Mesendoderm (in vitro differentiated cells): ENCODE results near the gene MOCOS.

Experiments used
- DNase-seq: peaks from one replicate; pipeline ENCODE4 v3.0.0; 2013
- H2AK5ac ChIP-seq: 2 replicates; pipeline ENCODE4 v1.6.1; 2013; ENCODE audit warnings: low read length, inconsistent platforms
- H2BK120ac ChIP-seq: 2 replicates; pipeline ENCODE4 v1.6.1; 2013; ENCODE audit warnings: low read depth, mild to moderate bottlenecking, low read length, moderate library complexity, mixed read lengths
- H2BK15ac ChIP-seq: replicated peaks from 2 replicates; pipeline ENCODE4 v1.6.1; 2013; ENCODE audit warnings: low read depth, mild to moderate bottlenecking, moderate library complexity
- H2BK5ac ChIP-seq: 2 replicates; pipeline ENCODE4 v1.6.1; 2013; ENCODE audit warnings: low read length, inconsistent platforms
- H3K18ac ChIP-seq: 2 replicates; pipeline ENCODE4 v1.6.1; 2013; ENCODE audit warnings: mild to moderate bottlenecking, low read length, mixed read lengths
- H3K23ac ChIP-seq: one replicate; pipeline ENCODE4 v1.6.1; 2013; ENCODE audit warnings: low read length
- H3K27ac ChIP-seq: 2 replicates; pipeline ENCODE4 v1.5.1; 2013; ENCODE audit warnings: low read depth, mild to moderate bottlenecking, inconsistent platforms, low read length, moderate library complexity
- H3K27me3 ChIP-seq: 2 replicates; pipeline ENCODE4 v1.6.1; 2013; ENCODE audit warnings: low read length, control low read depth, mild to moderate bottlenecking, inconsistent platforms; ENCODE audit not compliant: insufficient read depth, poor library complexity
- H3K36me3 ChIP-seq: 2 replicates; pipeline ENCODE4 v1.6.1; 2013; ENCODE audit warnings: low read length, inconsistent platforms; ENCODE audit not compliant: control insufficient read depth, insufficient read depth
- H3K4ac ChIP-seq: one replicate; pipeline ENCODE4 v1.6.1; 2013; ENCODE audit warnings: low read depth, mild to moderate bottlenecking, low read length, moderate library complexity
- H3K4me1 ChIP-seq: 2 replicates; pipeline ENCODE4 v1.6.1; 2013; ENCODE audit warnings: low read depth, low read length, inconsistent platforms; ENCODE audit not compliant: control insufficient read depth
- H3K4me2 ChIP-seq: 2 replicates; pipeline ENCODE4 v1.6.1; 2013; ENCODE audit warnings: low read length
- H3K4me3 ChIP-seq: 2 replicates; pipeline ENCODE4 v1.5.1; 2013; ENCODE audit warnings: mild to moderate bottlenecking, low read length
- H3K56ac ChIP-seq: one replicate; pipeline ENCODE4 v1.6.1; 2013; ENCODE audit warnings: low read length
- H3K79me1 ChIP-seq: 2 replicates; pipeline ENCODE4 v1.6.1; 2013; ENCODE audit warnings: low read length, inconsistent platforms
- H3K79me2 ChIP-seq: 2 replicates; pipeline ENCODE4 v1.6.1; 2013; ENCODE audit warnings: mild to moderate bottlenecking, low read length; ENCODE audit not compliant: control insufficient read depth, insufficient read depth
- H3K9ac ChIP-seq: 2 replicates; pipeline ENCODE4 v1.6.1; 2013; ENCODE audit warnings: low read length, inconsistent platforms
- H4K5ac ChIP-seq: one replicate; pipeline ENCODE4 v1.6.1; 2013; ENCODE audit warnings: low read length
- H4K8ac ChIP-seq: one replicate; pipeline ENCODE4 v1.6.1; 2013; ENCODE audit warnings: low read depth, mild to moderate bottlenecking, control low read depth, low read length, moderate library complexity
- WGBS: extraction: QIAGEN DNeasy Blood & Tissue Kit; methylation state at CpG from one replicate; pipeline ENCODE4 v1.1.7; 2013; ENCODE audit warnings: low lambda C conversion rate, missing lambda C conversion rate; ENCODE audit not compliant: insufficient coverage; ENCODE audit errors: extremely low coverage; 5-methylcytosine and 5-hydroxymethylcytosine counted together

Gene MOCOS

DNA sequence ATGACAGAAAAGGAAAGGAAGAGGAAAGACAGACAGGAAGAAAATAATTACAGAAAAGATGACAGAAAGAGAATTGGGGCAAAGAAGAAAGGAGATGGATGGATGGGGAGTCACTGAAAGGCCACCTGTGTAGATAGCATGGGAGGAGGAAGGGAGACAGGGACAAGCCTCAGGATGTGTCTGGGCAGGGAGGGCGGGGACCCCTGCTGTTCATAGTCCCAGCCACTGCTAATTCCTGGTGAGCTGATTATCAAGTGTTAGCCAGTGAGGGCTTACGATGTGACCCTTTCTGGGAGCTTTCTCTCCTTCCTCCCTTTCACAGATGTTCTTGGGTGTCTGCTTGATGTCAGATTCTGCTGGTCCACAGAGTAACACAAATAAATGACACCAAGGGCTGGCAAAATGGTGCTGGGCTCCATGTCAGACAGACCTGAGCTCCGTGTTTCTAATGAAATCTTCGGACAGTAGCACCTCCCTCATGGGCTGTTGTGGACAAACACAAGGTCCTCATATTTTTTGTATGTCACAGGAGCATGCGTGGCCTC lies 123.8 kb downstream of the MOCOS start:
- Histone ChIP-seq H2BK5ac (no peak overlapping the region), H4K5ac (no peak overlapping the region), H3K4ac (no peak overlapping the region), H3K36me3 (no peaks in the 10 kb centered on the region), H3K4me1 (no peaks in the 10 kb centered on the region), H3K4me3 (no peak overlapping the region), H4K8ac (no peak overlapping the region), H3K23ac (no peak overlapping the region), H3K9ac (no peak overlapping the region), H3K79me1 (no peaks in the 10 kb centered on the region), H3K27me3 (no peaks in the 10 kb centered on the region), H3K56ac (no peak overlapping the region), H3K27ac (no peak overlapping the region), H2BK15ac (no peak overlapping the region), H2BK120ac (no peak overlapping the region), H3K4me2 (no peak overlapping the region), H3K18ac (no peak overlapping the region), H3K79me2 (no peaks in the 10 kb centered on the region), H2AK5ac (no peak overlapping the region)
- no CpG with 5 or more reads among the region's 5 CpGs for WGBS
- DNase-seq: no peak

DNA sequence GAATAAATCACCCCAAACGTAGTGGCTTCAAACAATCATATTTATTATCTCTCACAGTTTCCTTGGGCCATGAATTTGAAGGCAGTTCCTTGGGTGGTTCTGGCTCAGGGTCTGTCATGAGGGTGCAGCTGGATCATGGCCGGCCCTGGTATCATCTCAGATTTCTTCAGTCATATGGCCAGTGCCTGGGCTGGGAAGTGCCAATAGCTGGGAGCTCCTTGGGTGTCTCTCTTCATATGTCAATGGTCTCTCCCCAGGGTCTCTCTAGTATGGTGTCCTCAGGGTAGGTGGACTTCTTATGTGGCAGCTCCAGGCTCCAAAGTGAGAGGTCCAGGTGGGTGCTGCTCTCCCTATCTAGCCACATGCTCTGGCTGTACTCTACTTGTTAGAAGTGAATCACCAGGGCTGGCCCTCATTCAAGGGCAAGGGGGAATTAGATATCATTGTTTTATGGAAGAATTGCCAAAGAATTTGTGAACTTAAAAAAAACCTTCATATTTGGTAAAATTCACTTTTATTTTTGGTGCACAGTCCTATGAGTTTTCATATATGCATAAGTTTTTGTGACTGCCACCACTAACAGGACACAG lies 125.6 kb downstream of the MOCOS start:
- no peak overlapping the region for H4K5ac ChIP-seq
- H4K8ac ChIP-seq: no peak overlapping the region

DNA sequence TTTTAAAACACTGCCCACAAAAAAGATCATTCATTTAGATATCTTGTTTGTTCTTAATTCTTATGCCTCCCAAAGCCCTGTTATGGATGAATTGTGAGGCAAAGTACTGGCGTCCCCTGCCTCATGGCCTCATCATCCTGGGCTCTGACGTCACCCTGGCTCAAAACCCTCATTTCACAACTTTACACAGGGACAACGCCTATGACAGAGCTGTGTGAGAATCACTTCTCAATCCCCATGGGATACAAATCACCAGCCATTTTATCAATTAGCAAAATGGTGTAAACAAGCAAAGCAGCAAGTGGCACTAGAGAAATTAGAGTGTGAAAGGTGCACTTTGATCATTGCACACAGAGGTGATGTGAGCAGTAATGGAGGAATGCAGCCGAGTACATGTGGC lies 126.8 kb downstream of the MOCOS start:
- Histone ChIP-seq H3K27ac (no peak overlapping the region), H3K4me3 (no peak overlapping the region), H3K4ac (no peak overlapping the region), H3K36me3 (no peaks in the 10 kb centered on the region), H3K23ac (no peak overlapping the region), H3K4me2 (no peak overlapping the region), H4K8ac (no peak overlapping the region), H2BK15ac (no peak overlapping the region), H4K5ac (no peak overlapping the region), H3K27me3 (no peaks in the 10 kb centered on the region), H3K18ac (no peak overlapping the region), H3K79me1 (no peaks in the 10 kb centered on the region), H2BK120ac (no peak overlapping the region), H3K79me2 (no peaks in the 10 kb centered on the region), H2AK5ac (no peak overlapping the region), H3K56ac (no peak overlapping the region), H3K9ac (no peak overlapping the region), H2BK5ac (no peak overlapping the region), H3K4me1 (no peaks in the 10 kb centered on the region)
- no CpG with 5 or more reads among the region's 4 CpGs for WGBS
- no peak for DNase-seq

More for the DNA sequence above, 125.6 kb downstream of the MOCOS start:
- no peak overlapping the region for H2BK15ac ChIP-seq
- no peak overlapping the region for H3K4me3 ChIP-seq
- no peak overlapping the region for H3K9ac ChIP-seq
- H3K18ac ChIP-seq: no peak overlapping the region
- no peak overlapping the region for H2BK5ac ChIP-seq
- no peak for DNase-seq
- no CpG with 5 or more reads among the region's 2 CpGs for WGBS
- H3K56ac ChIP-seq: no peak overlapping the region
- H3K79me1 ChIP-seq: no peaks in the 10 kb centered on the region
- no peaks in the 10 kb centered on the region for H3K36me3 ChIP-seq
- H3K27me3 ChIP-seq: no peaks in the 10 kb centered on the region
- no peak overlapping the region for H3K23ac ChIP-seq
- H2BK120ac ChIP-seq: no peak overlapping the region
- no peaks in the 10 kb centered on the region for H3K79me2 ChIP-seq
- H2AK5ac ChIP-seq: no peak overlapping the region
- H3K4ac ChIP-seq: no peak overlapping the region
- no peak overlapping the region for H3K4me2 ChIP-seq
- no peak overlapping the region for H3K27ac ChIP-seq
- no peaks in the 10 kb centered on the region for H3K4me1 ChIP-seq

DNA sequence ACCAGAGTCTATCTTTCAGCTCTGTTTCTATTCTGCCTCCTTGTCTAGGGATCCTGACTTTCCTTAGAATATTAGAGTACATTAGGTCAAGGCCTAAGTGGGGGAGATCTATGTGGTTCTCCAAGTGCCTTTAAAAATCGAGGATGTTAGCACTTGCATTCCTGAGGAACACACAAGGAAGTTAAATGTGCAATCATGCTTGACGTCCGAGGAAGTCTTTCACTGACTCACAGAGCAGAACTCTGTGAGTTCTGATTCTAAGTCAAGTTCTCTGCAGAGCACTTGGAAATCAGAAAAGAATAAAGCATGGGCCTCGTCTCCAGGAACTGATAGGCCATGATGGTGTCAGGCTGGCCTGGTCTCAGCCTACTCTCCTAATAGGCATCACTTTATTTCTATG lies 127.5 kb downstream of the MOCOS start:
- H2BK120ac ChIP-seq: no peak overlapping the region
- no peaks in the 10 kb centered on the region for H3K36me3 ChIP-seq
- no peak overlapping the region for H3K4me2 ChIP-seq
- H3K18ac ChIP-seq: no peak overlapping the region
- H3K56ac ChIP-seq: no peak overlapping the region
- H3K79me1 ChIP-seq: no peaks in the 10 kb centered on the region
- no peak overlapping the region for H3K27ac ChIP-seq
- no peaks in the 10 kb centered on the region for H3K27me3 ChIP-seq
- no peak overlapping the region for H3K9ac ChIP-seq
- no peak overlapping the region for H3K23ac ChIP-seq
- no peak overlapping the region for H4K8ac ChIP-seq
- H3K4me3 ChIP-seq: no peak overlapping the region
- WGBS: no CpG with 5 or more reads among the region's 4 CpGs
- no peaks in the 10 kb centered on the region for H3K79me2 ChIP-seq
- H2BK15ac ChIP-seq: no peak overlapping the region
- H2AK5ac ChIP-seq: no peak overlapping the region
- DNase-seq: no peak
- H3K4ac ChIP-seq: no peak overlapping the region
- no peak overlapping the region for H4K5ac ChIP-seq
- H2BK5ac ChIP-seq: no peak overlapping the region
- no peaks in the 10 kb centered on the region for H3K4me1 ChIP-seq

DNA sequence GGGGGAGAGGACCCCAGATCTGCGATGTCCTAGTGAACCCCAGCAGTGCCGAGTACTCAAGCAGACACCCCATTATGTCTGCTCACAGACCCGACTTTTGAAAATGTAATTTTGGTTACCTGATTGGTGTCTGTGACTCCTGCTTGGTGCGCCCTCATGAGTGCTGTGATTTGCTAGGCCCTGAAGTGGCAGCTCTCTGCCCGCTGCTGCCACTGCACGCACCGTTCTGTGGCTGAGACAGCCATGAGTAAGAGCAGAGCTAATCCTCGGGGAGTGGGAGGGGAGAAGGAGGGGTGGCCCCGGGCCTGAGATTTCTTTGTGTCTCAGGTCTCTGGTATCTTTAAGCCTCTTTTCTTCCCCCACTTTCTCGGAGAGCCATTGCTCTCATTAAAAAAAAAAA lies 128.4 kb downstream of the MOCOS start:
- H4K5ac ChIP-seq: no peak overlapping the region
- DNase-seq: no peak
- no peak overlapping the region for H2AK5ac ChIP-seq
- H2BK5ac ChIP-seq: no peak overlapping the region
- no peak overlapping the region for H3K56ac ChIP-seq
- no peak overlapping the region for H3K4me2 ChIP-seq
- H3K23ac ChIP-seq: no peak overlapping the region
- no peaks in the 10 kb centered on the region for H3K79me2 ChIP-seq
- H3K9ac ChIP-seq: no peak overlapping the region
- no peak overlapping the region for H4K8ac ChIP-seq
- no peaks in the 10 kb centered on the region for H3K79me1 ChIP-seq
- no peak overlapping the region for H3K18ac ChIP-seq
- H3K36me3 ChIP-seq: no peaks in the 10 kb centered on the region
- H3K4ac ChIP-seq: no peak overlapping the region
- H2BK15ac ChIP-seq: no peak overlapping the region
- H3K27me3 ChIP-seq: no peaks in the 10 kb centered on the region
- H3K27ac ChIP-seq: no peak overlapping the region
- H3K4me3 ChIP-seq: no peak overlapping the region
- no CpG with 5 or more reads among the region's 10 CpGs for WGBS
- no peak overlapping the region for H2BK120ac ChIP-seq
- H3K4me1 ChIP-seq: no peaks in the 10 kb centered on the region

DNA sequence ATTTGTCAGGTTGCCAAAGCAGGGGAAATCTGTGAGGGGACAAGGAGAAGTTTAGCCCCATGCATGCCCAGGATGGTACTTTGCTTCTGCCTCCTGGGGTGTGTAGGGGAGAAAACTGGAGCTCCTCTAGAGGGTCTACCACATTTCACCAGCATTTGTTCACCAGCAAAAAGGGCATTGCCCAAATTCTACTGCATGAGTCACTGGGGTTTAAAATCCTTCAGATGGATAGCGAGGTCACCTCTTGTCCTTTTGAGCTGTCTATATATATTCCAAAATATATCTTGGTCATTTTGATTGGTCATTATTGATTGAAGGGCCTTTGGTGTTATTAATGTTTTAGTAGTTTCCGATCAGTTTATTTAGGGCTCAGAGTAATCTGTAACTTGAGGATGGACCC lies 128.9 kb downstream of the MOCOS start:
- Histone ChIP-seq H3K27me3 (no peaks in the 10 kb centered on the region), H3K4me3 (no peak overlapping the region), H3K56ac (no peak overlapping the region), H4K8ac (no peak overlapping the region), H3K9ac (no peak overlapping the region), H2BK5ac (no peak overlapping the region), H2AK5ac (no peak overlapping the region), H3K4me2 (no peak overlapping the region), H2BK120ac (no peak overlapping the region), H3K27ac (no peak overlapping the region), H2BK15ac (no peak overlapping the region), H4K5ac (no peak overlapping the region), H3K23ac (no peak overlapping the region), H3K36me3 (no peaks in the 10 kb centered on the region), H3K18ac (no peak overlapping the region), H3K4ac (no peak overlapping the region), H3K79me1 (no peaks in the 10 kb centered on the region), H3K79me2 (no peaks in the 10 kb centered on the region), H3K4me1 (no peaks in the 10 kb centered on the region)
- WGBS: no CpG with 5 or more reads among the region's 2 CpGs
- no peak for DNase-seq
